Stimulated activated CD8-positive, alpha-beta memory T cell treated with anti-CD3 and anti-CD28 coated beads, Interleukin-7, amount 100 ng/mL, for 48 hours (primary cell): ENCODE results near the gene CWC15.
A peak's percentile ranks its signal among the peaks of the same experiment; 100 is the strongest.
"Not testable (repeated sequence)": the region's sequence is repeated elsewhere in the genome, so short reads cannot be mapped to it uniquely, and the experiment has no call there.

Experiments used
- DNase-seq, 2 donors: peaks; one replicate each; pipeline ENCODE4 v3.0.0-alpha.2; 2020; ENCODE audit warnings: low read depth in 1 of 2; ENCODE audit errors: extremely low read depth in 1 of 2

The CWC15 gene

DNA sequence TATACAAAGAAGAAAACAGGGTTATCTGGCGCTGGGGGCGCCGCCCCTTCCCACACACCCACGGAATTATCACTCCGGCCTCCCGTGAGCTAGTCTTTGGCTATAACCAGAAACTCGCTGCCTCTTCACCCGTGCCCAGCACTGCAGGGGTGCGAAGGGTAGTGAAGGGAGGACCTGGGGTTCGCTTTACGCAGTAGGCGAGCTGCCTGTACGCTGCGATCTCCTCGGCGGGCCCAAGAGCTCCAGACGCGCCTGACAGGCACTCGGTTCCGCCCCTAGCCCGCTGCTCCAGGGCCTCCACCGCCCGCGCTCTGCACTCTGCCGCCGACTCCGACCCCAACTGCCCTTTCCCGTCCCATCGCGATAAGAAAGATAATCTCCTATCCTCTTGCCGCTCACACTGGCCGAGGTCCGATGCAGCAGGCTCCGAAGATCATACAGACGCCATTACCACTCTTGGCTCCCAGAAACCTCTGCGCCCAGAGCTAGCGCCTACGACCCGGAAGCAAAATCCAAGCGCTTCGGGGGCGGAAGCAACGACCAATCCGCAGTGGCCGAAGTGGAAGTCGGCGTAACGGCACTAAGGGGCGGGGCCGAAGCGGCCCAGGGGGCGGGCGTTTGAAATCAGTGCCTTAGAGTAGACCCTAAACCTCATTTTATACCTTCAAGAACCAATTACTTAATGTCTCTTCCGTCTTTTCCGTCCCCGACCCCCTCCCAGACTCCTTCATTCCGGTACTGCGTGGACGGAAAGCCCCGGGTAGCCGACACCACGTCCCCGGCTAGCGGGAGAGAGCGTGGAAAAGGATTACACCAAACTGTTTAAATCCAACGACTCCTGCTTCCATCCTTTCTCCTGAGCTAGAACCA, at the start of gene CWC15, which contains the start of gene KDM4D:
TSS of gene CWC15 (minus strand) at position 458 of the 870 bp plus-strand sequence. CDS start 1,371 bp downstream, outside the sequence.
TSS of gene KDM4D (plus strand) at position 611 of the 870 bp plus-strand sequence. CDS start 23,664 bp downstream, outside the sequence.
- peak; percentile 83 to 93 for DNase-seq

- not testable (repeated sequence) for DNase-seq
These were observed 48.1 kb upstream of the CWC15 start for GRCh38 chr11:95021468-95021867.

DNA sequence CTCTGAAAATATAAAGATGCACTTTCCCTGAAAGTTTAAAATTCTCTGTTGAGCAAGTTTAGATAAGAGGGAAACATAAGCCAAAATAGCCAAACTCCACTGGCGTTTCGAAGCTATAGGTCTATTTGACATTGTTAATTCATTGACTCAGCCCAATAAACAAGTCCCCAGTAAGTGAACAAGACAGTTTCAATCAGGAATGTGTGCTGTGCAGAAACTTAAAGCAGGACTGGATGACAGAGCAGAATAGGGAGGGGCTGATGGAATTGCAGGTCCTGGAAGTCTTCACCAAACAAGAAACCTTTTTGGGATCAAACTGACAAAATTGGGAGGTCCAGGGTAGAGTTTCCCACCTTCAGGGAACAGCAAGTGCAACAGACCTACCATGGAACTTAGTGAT, 42.8 kb upstream of the CWC15 start:
- DNase-seq: no peak

- no peak for DNase-seq
These were observed 40.9 kb upstream of the CWC15 start for GRCh38 chr11:95014184-95014821.

GRCh38 chr11:95011376-95011775, 38.0 kb upstream of the CWC15 start:
- no peak for DNase-seq

DNA sequence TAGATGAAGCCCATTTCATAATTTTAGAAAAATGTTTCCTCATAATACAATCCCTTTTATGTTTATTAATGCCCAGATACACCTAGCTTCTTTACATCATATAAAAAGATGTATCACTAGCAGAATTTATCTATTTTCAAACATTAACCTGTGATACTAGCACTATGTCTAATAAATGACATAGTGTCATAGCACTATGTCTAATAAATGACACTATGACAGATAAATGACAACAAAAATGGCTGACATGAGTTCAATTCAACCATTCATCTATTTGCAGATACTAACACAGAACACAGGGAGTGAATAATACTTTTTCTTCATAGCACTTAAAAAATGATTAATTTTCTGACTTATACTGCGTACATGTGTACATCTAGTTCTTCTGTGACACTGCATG, 32.3 kb upstream of the CWC15 start:
- no peak for DNase-seq

- DNase-seq: no peak
These were observed 30.4 kb upstream of the CWC15 start for GRCh38 chr11:95003716-95004115.

- DNase-seq: no peak
These were observed 24.9 kb upstream of the CWC15 start for GRCh38 chr11:94998285-94998684.

GRCh38 chr11:94997437-94997836, 24.1 kb upstream of the CWC15 start:
- no peak for DNase-seq

DNA sequence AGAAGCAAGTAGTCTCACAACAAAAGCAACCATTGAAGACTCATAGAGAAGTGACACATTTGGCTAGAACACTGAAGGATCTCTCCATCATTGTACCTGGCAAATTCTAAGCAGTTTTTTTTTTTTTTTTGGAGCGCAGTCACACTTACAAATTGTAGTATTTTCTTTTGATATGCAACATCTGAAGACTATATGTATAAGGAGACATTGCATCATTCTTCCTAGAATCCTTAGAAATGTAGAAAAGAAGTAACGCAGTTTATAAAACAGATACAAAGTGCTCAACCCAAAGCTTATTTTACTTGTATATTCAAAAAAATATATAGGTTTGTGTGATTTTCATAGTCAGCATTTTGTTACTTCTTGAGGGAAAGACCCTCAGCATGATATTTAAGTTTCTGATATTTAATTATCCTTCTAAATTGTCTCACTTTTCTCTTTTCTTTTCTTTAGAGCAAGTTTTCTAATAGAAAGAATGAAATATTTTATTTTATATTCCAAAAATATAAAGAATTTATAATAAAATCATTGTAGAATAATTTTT, 20.1 kb upstream of the CWC15 start:
- no peak for DNase-seq

DNA sequence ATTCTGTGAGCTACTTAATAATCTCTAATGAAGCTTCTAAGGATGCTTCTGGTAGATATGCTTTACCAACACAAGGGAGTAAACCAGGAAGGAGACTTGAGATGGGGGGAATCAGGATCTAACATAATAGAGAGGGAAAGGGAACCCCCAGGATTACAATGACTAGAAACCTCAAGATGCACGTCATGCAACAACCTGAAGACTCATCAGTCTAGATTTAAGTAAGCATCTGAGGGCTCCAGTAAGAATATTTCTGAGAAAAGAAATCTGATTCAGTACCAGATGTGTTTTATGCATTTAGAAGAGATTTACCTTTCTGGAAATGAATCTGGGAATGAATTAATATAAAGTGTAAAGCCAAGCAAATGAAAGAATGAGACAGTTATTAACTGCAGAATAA, 15.4 kb upstream of the CWC15 start:
- DNase-seq: no peak

- DNase-seq: no peak
These were observed 14.0 kb upstream of the CWC15 start for GRCh38 chr11:94987378-94987777.

DNA sequence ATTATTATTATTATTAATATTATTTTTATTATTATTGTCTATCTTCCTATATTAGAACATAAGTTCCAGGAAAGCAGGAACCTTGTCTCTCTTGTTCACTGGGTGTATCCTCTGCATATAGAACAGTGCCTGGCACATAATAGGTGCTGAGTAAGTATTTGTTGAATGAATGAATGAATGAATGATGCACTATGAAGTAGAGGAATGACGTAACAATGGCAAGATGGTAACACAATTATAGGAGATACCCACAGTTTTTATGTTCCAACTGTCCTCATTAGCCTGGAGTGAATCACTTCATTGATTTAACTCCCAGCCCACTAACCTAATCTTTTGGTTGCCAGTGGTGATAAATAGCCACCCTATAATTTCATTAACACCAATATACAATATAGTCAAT, 2.2 kb upstream of the CWC15 start:
- no peak for DNase-seq

GRCh38 chr11:94974178-94974577, 822 bp upstream of the CWC15 start:
- DNase-seq: no peak

- no peak for DNase-seq
These were observed 657 bp downstream of the CWC15 start for GRCh38 chr11:94972700-94973098.

DNA sequence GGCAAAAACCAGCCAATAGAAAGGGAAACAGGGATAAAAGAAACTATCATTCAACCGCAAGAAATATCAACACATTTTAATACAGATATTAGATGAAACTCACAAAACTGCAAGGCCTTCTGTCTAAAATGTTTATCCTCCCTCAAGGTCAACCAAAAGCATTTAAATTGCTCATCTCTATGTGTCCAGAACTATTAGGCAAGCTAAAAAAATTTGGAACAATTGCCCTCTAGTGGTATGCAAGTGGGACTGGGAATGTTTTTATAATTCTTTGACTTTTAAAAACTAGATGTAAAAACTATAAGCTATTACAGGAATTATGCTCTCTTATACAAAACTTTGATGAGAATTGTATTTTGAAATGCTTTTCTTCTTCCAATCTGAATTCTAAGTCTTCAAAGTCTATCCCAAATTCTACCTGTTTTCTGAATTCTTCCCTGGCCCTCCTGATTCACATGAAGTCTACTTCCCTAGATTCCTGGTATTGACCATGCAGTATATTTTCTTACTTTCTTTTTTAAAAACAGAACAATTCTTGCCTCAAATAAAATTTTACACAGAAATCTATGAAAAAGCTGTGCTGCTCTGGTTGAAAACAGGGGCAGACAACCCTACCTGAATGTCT, 4.9 kb downstream of the CWC15 start:
- DNase-seq: no peak

- DNase-seq: no peak
These were observed 8.4 kb downstream of the CWC15 start for GRCh38 chr11:94964934-94965333.

- no peak for DNase-seq
These were observed 12.1 kb downstream of the CWC15 start for GRCh38 chr11:94961255-94961654.

DNA sequence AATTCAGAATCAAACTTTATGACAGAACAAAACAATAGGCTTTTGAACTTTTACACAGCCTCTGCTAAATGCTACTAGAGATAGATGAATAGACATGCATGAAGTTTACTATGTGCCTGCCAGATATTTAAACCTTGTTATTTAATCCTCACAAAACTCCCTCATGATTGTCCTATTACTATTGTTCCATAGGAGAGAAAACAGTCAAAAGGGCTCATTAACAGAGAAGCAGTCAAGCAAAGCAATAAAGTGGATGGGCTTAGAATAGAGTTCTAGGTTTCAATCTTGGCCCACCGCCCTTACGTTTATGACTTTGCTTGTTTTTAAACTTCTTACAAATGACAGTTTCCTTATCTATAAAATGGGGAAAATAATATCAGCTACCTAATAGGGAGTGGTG, 12.9 kb downstream of the CWC15 start:
- DNase-seq: no peak

GRCh38 chr11:94959179-94959578, 14.2 kb downstream of the CWC15 start:
- DNase-seq: no peak

- no peak for DNase-seq
These were observed 15.1 kb downstream of the CWC15 start for GRCh38 chr11:94958121-94958696.
